HG02588 (cell line): ENCODE measurements around the gene KRT25.

ENCODE experiments used
- ATAC-seq: cut with Tn5 transposase; IDR thresholded peaks from one replicate; pipeline ENCODE4 v1.9.1; 2021; ENCODE audit warnings: mild to moderate bottlenecking, moderate library complexity; ENCODE audit not compliant: unreplicated experiment

Gene KRT25, protein sequence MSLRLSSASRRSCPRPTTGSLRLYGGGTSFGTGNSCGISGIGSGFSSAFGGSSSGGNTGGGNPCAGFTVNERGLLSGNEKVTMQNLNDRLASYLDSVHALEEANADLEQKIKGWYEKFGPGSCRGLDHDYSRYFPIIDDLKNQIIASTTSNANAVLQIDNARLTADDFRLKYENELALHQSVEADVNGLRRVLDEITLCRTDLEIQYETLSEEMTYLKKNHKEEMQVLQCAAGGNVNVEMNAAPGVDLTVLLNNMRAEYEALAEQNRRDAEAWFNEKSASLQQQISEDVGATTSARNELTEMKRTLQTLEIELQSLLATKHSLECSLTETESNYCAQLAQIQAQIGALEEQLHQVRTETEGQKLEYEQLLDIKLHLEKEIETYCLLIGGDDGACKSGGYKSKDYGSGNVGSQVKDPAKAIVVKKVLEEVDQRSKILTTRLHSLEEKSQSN

DNA sequence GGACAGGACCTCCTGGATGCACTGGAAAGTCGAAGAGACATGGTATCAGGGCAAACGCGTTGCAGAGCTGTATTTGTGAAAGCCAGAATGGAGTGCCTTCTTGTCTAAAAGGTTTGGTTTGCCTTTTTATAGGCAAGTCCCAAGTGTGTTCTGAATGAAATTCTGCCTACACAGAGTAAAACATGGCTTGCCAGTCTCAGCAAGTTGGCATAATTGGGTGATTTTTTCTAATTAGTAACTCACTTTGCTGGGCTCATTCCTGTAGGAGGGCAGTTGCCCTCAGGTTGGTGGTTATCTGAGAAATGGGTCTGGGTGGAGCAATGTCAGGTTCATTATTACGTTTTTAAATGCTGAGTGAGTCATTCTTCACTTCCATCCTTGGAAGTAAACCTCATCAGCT is at the start of gene KRT25:
KRT25 (minus strand) TSS at position 101 of the 400 bp plus-strand sequence; CDS start at position 41, 60 bp downstream.
- no peak for ATAC-seq

DNA sequence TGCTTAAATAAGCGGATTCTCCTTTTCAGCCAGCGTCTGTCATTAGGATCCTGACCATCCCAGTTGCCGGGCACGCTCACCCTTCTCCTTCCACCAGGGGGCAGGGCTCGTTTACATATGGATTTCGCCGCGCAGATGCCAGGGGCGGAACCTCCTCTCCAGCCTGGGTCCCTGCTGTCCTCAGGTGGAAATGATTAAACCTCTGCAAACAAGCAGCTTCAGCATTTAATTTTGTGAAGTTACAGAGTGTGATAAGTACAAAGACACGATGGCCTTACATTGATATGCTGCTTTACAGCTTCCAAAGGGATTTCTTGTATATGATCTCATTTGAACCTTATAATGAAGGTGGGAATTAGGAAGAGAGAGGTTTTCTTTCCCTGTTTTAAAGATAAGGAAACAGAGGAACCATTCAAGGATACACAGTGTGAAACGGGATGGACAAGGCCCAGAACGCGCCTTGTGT is 48.5 kb upstream of the KRT25 start:
- no peak for ATAC-seq

DNA sequence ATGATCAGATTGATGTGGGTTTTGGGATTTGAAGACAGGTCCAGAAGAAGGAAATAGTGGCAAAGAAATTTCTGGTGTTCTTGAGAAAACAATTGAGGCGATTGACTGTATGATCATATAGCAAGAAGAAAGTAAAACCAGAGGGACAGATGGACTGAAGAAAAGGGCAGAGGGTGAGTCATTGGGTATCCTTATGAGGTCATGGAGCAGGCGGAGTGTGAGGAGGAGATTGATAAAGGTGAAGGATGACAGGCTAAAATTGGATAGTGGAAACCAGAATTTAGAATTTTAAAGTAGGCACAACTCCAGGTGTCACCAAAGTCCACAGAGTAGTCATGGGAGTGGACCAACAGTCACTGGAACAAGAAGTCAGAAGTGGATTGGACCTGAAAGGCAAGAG is 46.0 kb upstream of the KRT25 start:
- no peak for ATAC-seq

DNA sequence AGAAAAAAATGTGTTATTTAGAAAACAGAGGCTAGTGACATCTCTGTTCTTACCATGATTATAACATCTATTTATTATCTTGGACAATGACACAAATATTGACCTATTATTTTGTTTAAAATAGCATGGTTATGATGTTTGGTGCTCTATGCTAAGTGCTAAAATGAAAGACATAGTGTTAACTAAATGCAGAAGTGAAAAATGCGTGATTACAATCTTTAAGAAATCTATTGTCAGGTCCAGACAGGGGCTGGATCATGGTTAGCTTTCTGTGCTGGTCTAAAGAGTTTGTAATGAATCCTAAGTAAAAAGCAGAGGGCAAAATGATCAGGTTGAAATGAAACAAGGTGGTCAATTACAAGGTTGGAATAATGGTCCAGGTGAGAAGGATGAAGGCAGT is 45.2 kb upstream of the KRT25 start:
- ATAC-seq: no peak

DNA sequence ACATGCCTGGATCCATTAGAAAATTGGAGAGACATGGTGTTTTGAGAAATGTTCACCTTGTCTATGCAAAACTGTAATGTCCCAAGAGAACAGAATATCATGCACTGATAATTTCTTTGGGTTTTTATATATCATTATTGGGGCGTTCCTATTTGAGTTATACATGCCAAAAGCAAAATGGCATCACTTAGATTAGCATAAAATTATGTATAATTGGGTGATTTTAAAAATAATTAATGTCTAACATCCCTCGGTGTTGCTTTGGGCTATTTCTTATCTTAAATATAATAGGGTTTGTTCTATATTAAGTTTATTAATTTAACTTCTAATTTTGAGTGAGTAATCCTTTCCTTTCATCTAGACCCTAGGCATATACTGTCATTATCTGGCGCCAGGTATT is 44.7 kb upstream of the KRT25 start, which contains the start of gene KRT28:
KRT28 (minus strand) TSS at position 101 of the 400 bp plus-strand sequence; CDS start at position 35, 66 bp downstream.
- ATAC-seq: no peak

DNA sequence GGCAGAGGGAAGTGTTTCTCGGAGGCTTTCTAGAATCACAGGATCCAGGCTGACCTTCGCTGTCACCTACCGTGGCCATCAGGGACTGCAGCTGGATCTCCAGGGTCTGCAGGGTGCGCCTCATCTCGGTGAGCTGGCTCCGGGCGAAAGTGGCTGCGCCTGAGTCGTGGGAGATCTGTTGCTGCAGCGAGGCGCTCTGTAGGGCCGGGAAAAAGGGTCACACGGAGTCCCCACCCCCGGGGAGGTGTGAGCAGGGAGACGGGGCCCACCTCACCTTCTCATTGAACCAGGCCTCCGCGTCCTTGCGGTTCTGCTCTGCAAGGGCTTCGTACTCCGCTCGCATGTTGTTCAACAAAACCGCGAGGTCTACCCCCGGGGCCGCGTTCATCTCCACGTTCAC is 41.7 kb upstream of the KRT25 start:
- no peak for ATAC-seq

DNA sequence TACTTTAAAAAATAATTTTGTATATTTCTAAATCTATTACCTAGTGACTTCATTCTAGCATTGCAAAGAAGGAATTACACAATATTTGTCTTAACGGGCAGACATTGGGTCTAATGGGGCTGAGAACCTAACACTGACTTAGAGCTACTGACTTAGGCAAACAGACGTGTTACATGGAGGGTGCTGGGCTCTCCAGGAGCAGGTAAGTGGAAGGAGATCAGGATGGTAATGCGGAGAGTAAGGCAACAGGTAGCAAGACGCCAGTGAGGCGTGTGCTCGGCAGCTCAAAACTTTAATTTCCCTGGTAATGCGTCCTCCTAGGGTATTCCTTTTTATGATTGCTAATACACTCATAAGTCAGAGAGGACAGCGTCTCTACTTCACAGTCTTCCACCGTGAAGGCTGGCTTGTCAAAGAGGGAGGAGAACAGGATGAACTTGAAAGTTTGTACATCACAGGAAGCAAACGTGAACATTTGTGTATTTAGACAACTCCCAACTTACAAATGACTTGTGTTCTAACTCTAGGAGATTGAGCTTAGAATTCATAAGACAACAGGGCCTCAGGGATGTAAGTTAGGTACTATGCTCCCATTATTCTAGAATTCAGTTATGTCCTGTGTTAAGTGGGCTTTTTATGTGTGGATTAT is 40.0 kb upstream of the KRT25 start:
- ATAC-seq: no peak

DNA sequence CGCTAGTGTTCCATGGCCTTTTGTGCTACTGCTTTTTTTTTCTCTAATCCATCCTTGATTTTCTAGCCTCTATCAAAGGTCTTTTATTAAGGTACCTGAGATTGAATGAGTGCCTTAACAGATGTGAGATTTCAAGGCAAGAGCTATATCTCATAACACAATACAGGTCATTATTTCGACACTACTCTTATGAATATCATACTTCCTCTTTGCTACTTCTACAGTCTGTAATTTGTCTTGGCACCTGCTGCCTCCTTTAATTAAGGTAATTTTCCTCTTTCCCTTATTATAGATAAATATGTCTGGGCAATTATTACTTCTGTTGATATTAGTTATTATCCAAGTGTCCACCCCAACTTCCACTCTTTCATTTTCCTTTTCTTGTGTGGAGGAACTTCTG is 39.3 kb upstream of the KRT25 start:
- ATAC-seq: no peak

DNA sequence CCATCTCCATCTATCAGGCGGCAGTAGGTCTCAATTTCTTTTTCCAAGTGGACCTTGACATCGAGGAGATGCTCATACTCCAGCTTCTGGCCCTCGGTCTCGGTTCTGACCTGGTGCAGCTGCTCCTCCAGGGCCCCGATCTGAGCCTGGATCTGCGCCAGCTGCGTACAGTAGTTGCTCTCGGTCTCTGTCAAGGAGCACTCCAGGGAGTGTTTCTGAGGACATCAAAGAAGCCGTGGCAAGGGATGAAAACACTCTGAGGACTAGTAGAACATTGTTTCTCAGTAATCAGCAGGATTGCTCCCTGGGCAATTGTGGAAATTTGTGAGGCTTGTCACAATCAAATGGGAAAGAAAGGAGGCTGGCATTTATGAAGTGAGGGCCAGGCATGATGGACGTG is 38.7 kb upstream of the KRT25 start:
- ATAC-seq: no peak

DNA sequence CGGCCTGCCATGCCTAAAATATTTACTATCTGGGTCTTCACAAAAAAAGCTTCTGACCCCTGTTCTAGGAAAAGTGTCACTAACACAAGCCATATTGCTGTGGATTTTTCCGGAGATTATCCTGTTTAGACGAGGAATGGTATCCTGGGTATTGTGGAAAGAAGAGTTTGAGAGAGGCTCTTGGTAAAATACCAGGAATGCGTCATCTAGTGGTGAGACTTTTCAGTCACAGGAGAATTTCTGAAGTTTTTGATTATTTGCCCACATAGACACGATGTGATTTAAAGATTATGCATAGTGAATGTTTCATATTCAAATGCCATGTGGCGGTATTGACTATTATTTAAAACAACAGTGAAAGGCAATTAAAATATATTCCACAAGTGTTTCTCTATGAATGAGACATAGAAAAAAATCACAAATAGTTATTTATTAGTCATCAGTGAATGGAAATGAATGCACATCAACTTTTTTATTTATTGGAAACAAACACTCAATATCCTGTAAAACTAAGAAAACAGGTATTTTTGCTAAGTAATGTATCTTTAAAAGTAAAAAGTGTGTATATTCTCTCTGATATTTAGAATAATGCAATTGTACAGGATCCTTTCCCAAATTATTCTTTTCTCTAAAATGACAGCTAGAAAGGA is 36.8 kb upstream of the KRT25 start:
- ATAC-seq: no peak

DNA sequence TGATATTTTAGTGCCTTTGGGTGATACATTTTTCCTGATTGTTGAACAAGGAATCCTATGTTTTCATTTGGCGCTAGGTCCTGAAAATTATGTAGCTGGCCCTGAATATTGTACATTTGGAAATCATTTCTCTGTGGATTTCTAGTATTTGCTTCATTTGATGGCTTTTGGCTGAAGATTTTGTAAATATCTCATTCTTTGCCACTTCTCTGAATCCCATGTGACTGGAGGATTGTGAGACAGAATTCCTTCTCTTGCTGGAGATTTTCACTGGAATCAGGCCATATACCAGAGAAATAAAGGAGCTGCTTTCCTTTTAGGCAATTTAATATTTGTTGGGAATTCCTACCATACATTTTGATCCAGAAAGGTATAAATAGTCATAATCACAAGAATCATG is 36.0 kb upstream of the KRT25 start:
- ATAC-seq: no peak

DNA sequence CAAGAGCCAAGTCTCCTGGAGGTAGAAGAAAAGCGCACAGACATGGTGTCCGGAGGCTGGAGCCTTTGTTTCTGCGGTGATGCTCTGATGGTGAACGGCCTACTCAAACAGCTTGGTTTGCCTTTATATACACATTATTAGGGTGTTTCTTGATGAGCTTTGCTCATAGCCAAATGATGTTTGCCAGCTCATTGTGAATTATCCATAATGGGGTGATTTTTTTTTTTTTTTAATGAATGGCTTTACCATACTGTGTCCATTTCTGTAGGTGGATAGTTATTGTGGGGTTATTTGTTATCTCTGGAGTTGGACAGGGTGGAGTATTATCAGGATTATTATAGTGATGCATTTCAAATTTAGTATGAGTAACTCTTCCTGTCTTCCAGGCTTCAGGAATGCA is 27.3 kb upstream of the KRT25 start, which contains the start of gene KRT27:
KRT27 (minus strand) TSS at position 101 of the 400 bp plus-strand sequence; CDS start at position 44, 57 bp downstream.
- ATAC-seq: no peak

DNA sequence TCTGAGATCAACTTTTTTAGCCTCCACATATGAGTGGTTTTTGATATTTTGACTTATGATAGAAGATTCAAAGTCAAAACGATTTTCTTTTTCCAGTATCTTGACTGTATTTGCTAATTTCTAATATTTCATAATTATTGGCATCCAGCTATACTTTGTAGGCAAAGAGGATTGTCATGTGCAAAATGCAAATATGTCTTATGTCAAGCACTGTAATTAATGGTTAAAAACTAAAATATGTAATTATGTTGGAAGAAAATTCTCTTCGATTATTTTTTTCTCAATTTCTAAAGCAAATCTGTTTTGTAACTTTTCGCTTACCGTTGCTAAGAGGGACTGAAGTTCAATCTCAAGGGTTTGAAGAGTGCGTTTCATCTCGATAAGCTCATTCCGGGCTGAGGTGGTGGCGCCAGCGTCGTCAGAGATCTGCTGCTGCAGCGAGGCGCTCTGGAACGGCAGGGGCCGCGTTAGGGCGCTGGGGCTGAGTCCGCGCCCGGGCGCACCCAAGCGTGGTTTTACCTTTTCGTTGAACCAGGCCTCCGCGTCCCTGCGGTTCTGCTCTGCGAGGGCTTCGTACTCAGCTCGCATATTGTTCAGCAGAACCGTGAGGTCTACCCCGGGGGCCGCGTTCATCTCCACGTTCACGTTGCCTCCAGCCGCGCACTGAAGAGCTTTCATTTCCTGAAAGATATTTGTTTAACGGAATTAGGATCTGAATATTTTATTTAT is 24.2 kb upstream of the KRT25 start:
- no peak for ATAC-seq

DNA sequence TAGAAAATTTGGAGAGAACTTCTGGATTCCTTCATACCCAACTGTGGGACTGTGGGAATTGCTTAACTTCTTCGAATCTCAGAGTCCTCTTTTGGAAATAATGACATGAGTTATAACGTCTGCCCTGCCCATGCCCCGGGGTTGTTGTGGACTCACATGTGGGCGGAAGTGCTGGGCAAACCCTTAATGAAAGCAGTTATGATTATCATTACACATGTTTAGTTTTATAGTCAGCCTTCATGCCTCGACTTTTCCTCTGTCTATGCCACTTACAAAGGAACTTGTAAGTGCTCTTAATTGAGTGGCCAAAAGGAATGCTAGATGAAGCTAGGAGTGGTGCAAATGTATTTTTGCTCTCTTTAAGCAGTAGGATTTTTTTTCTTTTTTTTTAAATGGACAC is 23.3 kb upstream of the KRT25 start:
- ATAC-seq: no peak

DNA sequence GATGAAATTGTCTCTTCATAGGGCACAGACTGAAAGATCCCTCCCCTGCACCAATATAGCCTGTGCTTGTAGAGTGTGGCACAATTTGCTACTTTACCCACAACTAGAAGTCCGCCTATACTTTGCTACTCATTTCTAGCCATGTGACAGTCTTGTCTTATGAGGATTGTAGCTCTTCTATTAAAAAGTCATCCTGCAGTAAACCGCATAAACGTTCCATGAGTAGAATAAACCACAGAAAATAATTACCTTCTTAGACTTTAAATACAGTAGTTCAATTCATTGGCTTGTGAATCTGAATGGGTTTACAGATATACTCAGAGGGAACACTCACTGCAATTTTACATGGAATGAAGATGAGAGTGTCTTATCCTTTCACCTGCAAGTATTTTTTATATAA is 22.8 kb upstream of the KRT25 start:
- ATAC-seq: no peak

DNA sequence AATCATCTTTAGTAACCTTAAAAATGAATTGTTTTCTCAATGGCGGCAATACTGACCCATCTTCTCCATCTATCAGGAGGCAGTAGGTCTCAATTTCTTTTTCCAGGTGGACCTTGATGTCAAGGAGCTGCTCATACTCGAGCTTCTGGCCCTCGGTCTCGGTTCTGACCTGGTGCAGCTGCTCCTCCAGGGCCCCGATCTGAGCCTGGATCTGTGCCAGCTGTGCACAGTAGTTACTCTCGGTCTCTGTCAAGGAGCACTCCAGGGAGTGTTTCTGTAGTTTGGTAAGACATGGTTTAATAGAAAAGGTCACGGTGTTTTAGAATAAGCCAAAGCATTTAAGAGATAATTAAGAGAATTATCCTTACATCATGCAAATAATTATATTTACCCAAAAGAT is 22.3 kb upstream of the KRT25 start:
- no peak for ATAC-seq

DNA sequence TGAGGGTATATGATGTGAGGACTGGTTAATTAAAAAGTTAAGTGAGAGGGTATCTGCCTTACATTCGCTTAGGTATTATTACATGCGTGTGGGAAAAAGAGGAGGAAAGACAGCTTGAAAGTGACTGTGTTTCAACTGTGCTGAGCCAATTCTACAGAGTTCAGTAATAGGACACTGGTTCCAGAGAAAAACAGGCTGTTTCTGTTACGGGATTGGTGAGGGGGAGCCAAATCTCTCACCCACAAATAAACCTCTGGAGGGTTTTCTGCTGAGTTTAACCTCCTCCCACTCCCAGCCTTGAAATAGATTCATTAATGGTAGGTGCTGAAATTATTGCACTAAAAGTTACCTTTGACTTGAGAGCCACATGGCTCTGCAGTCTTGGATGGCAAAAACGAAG is 20.8 kb upstream of the KRT25 start:
- ATAC-seq: no peak

DNA sequence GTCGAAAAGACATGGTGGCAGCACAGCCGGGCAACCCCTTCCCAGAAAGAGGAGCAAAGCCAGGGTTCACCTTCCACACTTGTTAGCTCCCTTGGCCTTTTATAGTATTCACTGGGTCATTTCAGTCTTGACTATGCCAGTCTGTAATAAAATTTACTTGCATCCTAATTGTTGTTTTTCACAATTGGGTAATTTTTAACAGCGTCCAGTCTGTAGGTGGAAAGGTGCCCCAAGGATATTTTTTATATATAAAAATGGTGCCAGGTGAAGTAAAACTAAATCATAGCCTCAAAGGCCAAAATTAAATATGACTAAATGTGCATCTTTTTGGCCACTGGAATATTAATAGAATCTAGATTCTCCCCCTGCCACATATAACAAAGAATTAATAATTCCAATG is 17.0 kb upstream of the KRT25 start, which contains the start of gene KRT26:
KRT26 (minus strand) TSS at position 101 of the 400 bp plus-strand sequence; CDS start at position 13, 88 bp downstream.
- ATAC-seq: no peak

DNA sequence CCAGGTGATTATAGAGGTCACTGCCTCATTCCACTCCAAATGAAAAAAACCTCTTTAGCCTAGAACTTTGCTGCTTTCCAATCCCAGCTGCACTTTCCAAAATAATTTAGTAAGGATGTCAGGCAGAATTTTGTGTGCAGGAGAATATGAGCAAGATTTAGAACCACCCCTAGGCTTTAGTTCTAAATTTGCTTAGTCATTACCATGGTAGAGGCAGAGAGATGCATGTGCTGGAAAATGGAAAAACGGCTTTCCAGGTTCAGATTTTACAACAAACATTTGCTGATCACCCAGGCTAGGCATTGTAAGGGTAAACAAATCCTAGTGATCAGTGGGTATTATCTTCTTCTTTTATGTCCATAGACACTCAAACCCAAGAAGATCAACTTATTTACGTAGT is 10.5 kb upstream of the KRT25 start:
- ATAC-seq: no peak

DNA sequence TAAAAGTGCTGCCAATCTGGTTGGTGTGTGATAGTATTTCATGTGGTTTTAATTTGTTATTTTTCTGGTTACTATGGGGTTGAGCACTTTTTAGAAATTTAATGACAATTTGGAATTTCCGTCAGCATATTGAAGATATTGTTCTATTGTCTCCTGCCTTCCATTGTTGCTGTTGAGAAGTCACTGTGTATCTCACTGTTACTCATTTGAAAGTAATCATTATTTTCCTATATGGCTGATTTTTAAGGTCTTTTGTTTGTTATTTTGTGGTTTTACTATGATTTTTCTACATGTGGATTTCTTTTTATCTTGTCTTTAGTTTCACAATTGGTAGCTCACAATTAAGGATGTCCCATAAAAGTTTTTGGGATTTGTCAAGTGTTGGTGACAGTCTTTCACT is 8.6 kb upstream of the KRT25 start:
- ATAC-seq: no peak
